ENCODE data around the gene VPS29.

Gene VPS29

GRCh38 chr12:110453569-110454296, 48.2 kb downstream of the VPS29 start:
- ATAC-seq (replicated peaks) (no peak), DNase-seq (no peak)
- Mint-ChIP-seq H3K9me3 (no peaks in the 10 kb centered on the region), H3K4me3 (no peak overlapping the region), H3K27ac (no peak overlapping the region), H3K4me1 (ENCODE audit: low read depth in 2 of 2) (peaks cover 14 to 18% of the 10 kb centered on the region in 2 donors), H3K27me3 (no peaks in the 10 kb centered on the region), H3K36me3 (ENCODE audit: insufficient read depth) (peaks cover 52% of the 10 kb centered on the region)

- no peaks in the 10 kb centered on the region for H3K9me3 Mint-ChIP-seq
- H3K27me3 Mint-ChIP-seq: no peaks in the 10 kb centered on the region
- H3K4me3 Mint-ChIP-seq: peak overlapping the region; percentile 28 to 100
- H3K27ac Mint-ChIP-seq: peak overlapping the region; percentile 99
- no peak for DNase-seq
- H3K36me3 Mint-ChIP-seq (ENCODE audit: insufficient read depth): peaks cover 49% of the 10 kb centered on the region
- H3K4me1 Mint-ChIP-seq (ENCODE audit: low read depth in 2 of 2): peaks cover 25 to 35% of the 10 kb centered on the region in 2 donors
- no peak for ATAC-seq (replicated peaks)
Measured at GRCh38 chr12:110451263-110451662, 50.6 kb downstream of the VPS29 start.

GRCh38 chr12:110449799-110450497, 52.0 kb downstream of the VPS29 start, which contains the start of gene ARPC3:
TSS of gene ARPC3 (minus strand) at chr12:110450337. CDS start at chr12:110450260, 77 bp downstream.
- H3K4me3 Mint-ChIP-seq: peak within 1 kb of the TSS; percentile 96 to 100
- peaks cover 51% of the 10 kb centered on the region for H3K36me3 Mint-ChIP-seq (ENCODE audit: insufficient read depth)
- H3K4me1 Mint-ChIP-seq (ENCODE audit: low read depth in 2 of 2): peaks cover 30 to 40% of the 10 kb centered on the region in 2 donors

GRCh38 chr12:110444455-110444854, 57.5 kb downstream of the VPS29 start:
- no peak for DNase-seq
- H3K27ac Mint-ChIP-seq: peak overlapping the region; percentile 28 to 46
- peak overlapping the region in 1 of 2 donors; percentile 29 for H3K4me3 Mint-ChIP-seq
- H3K27me3 Mint-ChIP-seq: no peaks in the 10 kb centered on the region
- H3K4me1 Mint-ChIP-seq (ENCODE audit: low read depth in 2 of 2): peaks cover 25 to 35% of the 10 kb centered on the region in 2 donors
- peaks cover 80% of the 10 kb centered on the region for H3K36me3 Mint-ChIP-seq (ENCODE audit: insufficient read depth)
- H3K9me3 Mint-ChIP-seq: no peaks in the 10 kb centered on the region
- no peak for ATAC-seq (replicated peaks)

More at GRCh38 chr12:110449799-110450497, 52.0 kb downstream of the VPS29 start, which contains the start of gene ARPC3:
- no peaks in the 10 kb centered on the region for H3K27me3 Mint-ChIP-seq
- H3K9me3 Mint-ChIP-seq: no peaks in the 10 kb centered on the region
- H3K27ac Mint-ChIP-seq: peak within 1 kb of the TSS; percentile 99
- ATAC-seq (replicated peaks) (peak; percentile 96), DNase-seq (peak; percentile 92 to 95 (median 93))
